Measurements from ENCODE around the gene CCDC83. TPM values are rescaled to one million over a fixed set of nuclear protein-coding genes. Genes with fewer than 3 reads are reported as not detected.
"Not testable (repeated sequence)": the region's sequence is repeated elsewhere in the genome, so short reads cannot be mapped to it uniquely, and the experiment has no call there.

The CCDC83 gene
- total and polyA plus RNA-seq, 2 experiments from 2014 or later: not detected

DNA sequence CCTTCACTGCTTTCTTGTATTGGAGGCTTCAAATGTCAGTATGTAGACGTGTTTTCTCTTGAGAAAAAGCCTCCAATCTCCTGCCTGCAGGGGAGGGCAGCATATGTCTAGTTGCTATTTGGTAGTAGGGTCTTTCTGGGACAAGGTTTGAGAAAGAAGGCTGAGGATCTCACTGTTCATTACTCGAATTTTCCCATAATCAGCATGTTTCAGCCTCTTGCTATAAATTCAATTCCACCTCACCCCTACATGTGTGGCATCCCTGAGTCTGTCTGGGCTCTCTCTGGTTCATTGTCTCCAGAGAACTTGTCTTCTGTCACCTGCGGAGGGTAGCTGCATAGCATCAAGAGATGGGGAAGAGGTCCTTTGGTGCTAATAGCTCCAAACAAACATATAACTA is 19.5 kb upstream of the CCDC83 start (continued):
- TF ChIP-seq, protein P1, sequence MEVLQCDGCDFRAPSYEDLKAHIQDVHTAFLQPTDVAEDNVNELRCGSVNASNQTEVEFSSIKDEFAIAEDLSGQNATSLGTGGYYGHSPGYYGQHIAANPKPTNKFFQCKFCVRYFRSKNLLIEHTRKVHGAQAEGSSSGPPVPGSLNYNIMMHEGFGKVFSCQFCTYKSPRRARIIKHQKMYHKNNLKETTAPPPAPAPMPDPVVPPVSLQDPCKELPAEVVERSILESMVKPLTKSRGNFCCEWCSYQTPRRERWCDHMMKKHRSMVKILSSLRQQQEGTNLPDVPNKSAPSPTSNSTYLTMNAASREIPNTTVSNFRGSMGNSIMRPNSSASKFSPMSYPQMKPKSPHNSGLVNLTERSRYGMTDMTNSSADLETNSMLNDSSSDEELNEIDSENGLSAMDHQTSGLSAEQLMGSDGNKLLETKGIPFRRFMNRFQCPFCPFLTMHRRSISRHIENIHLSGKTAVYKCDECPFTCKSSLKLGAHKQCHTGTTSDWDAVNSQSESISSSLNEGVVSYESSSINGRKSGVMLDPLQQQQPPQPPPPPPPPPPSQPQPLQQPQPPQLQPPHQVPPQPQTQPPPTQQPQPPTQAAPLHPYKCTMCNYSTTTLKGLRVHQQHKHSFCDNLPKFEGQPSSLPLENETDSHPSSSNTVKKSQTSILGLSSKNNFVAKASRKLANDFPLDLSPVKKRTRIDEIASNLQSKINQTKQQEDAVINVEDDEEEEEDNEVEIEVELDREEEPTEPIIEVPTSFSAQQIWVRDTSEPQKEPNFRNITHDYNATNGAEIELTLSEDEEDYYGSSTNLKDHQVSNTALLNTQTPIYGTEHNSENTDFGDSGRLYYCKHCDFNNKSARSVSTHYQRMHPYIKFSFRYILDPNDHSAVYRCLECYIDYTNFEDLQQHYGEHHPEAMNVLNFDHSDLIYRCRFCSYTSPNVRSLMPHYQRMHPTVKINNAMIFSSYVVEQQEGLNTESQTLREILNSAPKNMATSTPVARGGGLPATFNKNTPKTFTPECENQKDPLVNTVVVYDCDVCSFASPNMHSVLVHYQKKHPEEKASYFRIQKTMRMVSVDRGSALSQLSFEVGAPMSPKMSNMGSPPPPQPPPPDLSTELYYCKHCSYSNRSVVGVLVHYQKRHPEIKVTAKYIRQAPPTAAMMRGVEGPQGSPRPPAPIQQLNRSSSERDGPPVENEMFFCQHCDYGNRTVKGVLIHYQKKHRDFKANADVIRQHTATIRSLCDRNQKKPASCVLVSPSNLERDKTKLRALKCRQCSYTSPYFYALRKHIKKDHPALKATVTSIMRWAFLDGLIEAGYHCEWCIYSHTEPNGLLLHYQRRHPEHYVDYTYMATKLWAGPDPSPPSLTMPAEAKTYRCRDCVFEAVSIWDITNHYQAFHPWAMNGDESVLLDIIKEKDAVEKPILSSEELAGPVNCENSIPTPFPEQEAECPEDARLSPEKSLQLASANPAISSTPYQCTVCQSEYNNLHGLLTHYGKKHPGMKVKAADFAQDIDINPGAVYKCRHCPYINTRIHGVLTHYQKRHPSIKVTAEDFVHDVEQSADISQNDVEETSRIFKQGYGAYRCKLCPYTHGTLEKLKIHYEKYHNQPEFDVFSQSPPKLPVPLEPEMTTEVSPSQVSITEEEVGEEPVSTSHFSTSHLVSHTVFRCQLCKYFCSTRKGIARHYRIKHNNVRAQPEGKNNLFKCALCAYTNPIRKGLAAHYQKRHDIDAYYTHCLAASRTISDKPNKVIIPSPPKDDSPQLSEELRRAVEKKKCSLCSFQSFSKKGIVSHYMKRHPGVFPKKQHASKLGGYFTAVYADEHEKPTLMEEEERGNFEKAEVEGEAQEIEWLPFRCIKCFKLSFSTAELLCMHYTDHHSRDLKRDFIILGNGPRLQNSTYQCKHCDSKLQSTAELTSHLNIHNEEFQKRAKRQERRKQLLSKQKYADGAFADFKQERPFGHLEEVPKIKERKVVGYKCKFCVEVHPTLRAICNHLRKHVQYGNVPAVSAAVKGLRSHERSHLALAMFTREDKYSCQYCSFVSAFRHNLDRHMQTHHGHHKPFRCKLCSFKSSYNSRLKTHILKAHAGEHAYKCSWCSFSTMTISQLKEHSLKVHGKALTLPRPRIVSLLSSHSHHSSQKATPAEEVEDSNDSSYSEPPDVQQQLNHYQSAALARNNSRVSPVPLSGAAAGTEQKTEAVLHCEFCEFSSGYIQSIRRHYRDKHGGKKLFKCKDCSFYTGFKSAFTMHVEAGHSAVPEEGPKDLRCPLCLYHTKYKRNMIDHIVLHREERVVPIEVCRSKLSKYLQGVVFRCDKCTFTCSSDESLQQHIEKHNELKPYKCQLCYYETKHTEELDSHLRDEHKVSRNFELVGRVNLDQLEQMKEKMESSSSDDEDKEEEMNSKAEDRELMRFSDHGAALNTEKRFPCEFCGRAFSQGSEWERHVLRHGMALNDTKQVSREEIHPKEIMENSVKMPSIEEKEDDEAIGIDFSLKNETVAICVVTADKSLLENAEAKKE (CRISPR knock-in tag; IDR thresholded peaks at IDR 0.05): no peak
- TF ChIP-seq REST (IDR thresholded peaks at IDR 0.05; ENCODE audit: unreplicated experiment) (no peak), JUNB (IDR thresholded peaks at IDR 0.05; ENCODE audit: unreplicated experiment) (no peak)

DNA sequence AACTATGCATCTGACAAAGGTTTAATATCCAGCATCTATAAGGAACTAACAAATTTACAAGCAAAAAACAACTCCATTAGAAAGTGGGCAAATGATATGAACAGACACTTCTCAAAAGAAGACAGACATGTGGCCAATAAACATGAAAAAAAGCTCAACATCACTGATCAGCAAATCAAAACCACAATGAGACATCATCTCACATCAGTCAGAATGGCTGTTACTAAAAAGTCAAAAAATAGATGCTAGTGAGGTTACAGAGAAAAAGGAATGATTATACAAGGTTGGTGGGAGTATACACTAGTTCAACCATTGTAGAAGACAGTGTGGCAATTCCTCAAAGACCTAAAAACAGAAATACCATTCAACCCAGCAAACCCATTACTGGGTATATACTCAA is 14.3 kb upstream of the CCDC83 start:
- not testable (repeated sequence) for H2AFZ ChIP-seq; H3K27me3 Mint-ChIP-seq (ENCODE audit: insufficient read depth, low read depth, poor library complexity); H3K27ac ChIP-seq (ENCODE audit: low read depth); H4K20me1 ChIP-seq (replicated peaks; ENCODE audit: insufficient read depth); H3K79me2 ChIP-seq (replicated peaks; ENCODE audit: insufficient read depth); H3K4me3 ChIP-seq; ATAC-seq; H3K4me1 ChIP-seq (ENCODE audit: insufficient read depth); H3K9me2 ChIP-seq (ENCODE audit: insufficient read depth); DNase-seq (ENCODE audit: low spot score); H3K9me3 Mint-ChIP-seq; H3K36me3 ChIP-seq (ENCODE audit: insufficient read depth); H3K36me3 Mint-ChIP-seq (ENCODE audit: low read depth); H3F3A ChIP-seq (replicated peaks; ENCODE audit: low read depth); H3K4me3 Mint-ChIP-seq; H3K4me1 Mint-ChIP-seq; H3K4me2 ChIP-seq; H3K27ac Mint-ChIP-seq; H3K27me3 ChIP-seq (ENCODE audit: insufficient read depth)
